GM23338 (cell line): Measurements from ENCODE around the gene LGALS3. TPM values are rescaled to one million over a fixed set of nuclear protein-coding genes. Genes with fewer than 3 reads are reported as not detected.

Source experiments
- ATAC-seq: fragments of 200-7000 bp; cut with Tn5 transposase; 3 replicates; pipeline ENCODE4 v1.9.1; 2020
- DNase-seq: peaks from one replicate; pipeline ENCODE4 v3.0.0-alpha.2; 2015; ENCODE audit warnings: low spot score
- H2AFZ ChIP-seq: fragments of 200-600 bp; sonication (generic); 2 replicates; pipeline ENCODE4 v1.8.0; 2016; ENCODE audit warnings: antibody characterized with exemption, mild to moderate bottlenecking, moderate library complexity
- H3F3A ChIP-seq: fragments of 200-600 bp; sonication (generic); replicated peaks from 2 replicates; pipeline ENCODE4 v1.8.0; 2017; ENCODE audit warnings: antibody characterized with exemption, mixed run types, low read depth
- H3K27ac ChIP-seq: fragments of 200-600 bp; sonication (generic); 2 replicates; pipeline ENCODE4 v1.6.1; 2016; ENCODE audit warnings: low read depth
- H3K27me3 ChIP-seq: fragments of 200-600 bp; sonication (generic); 2 replicates; pipeline ENCODE4 v1.8.0; 2016; ENCODE audit warnings: mild to moderate bottlenecking, mixed run types, moderate library complexity; ENCODE audit not compliant: insufficient read depth
- H3K36me3 ChIP-seq: fragments of 200-600 bp; sonication (generic); 2 replicates; pipeline ENCODE4 v1.8.0; 2016; ENCODE audit warnings: mild to moderate bottlenecking; ENCODE audit not compliant: insufficient read depth
- H3K4me1 ChIP-seq: fragments of 200-600 bp; sonication (generic); 2 replicates; pipeline ENCODE4 v1.8.0; 2016; ENCODE audit warnings: mild to moderate bottlenecking, moderate library complexity; ENCODE audit not compliant: insufficient read depth
- H3K4me2 ChIP-seq: fragments of 200-600 bp; sonication (generic); 2 replicates; pipeline ENCODE4 v1.7.1; 2017; ENCODE audit warnings: mixed run types
- H3K4me3 ChIP-seq: fragments of 200-600 bp; sonication (generic); 2 replicates; pipeline ENCODE4 v1.6.1; 2016; ENCODE audit warnings: mixed run types
- H3K79me2 ChIP-seq: fragments of 200-600 bp; sonication (generic); replicated peaks from 2 replicates; pipeline ENCODE4 v1.8.0; 2017; ENCODE audit warnings: mild to moderate bottlenecking; ENCODE audit not compliant: insufficient read depth
- H3K9me2 ChIP-seq: fragments of 200-600 bp; sonication (generic); 2 replicates; pipeline ENCODE4 v1.8.0; 2017; ENCODE audit not compliant: insufficient read depth
- H4K20me1 ChIP-seq: fragments of 200-600 bp; sonication (generic); replicated peaks from 2 replicates; pipeline ENCODE4 v1.8.0; 2017; ENCODE audit warnings: mild to moderate bottlenecking; ENCODE audit not compliant: insufficient read depth
- H3K27ac Mint-ChIP-seq: 2 replicates; pipeline ENCODE4 v1.8.0; 2020; ENCODE audit warnings: inconsistent platforms, mild to moderate bottlenecking, moderate library complexity, mixed read lengths
- H3K27me3 Mint-ChIP-seq: 3 replicates; pipeline ENCODE4 v1.8.0; 2022; ENCODE audit warnings: low read depth, mild to moderate bottlenecking, moderate library complexity, mixed read lengths, inconsistent platforms; ENCODE audit not compliant: insufficient read depth, poor library complexity
- H3K36me3 Mint-ChIP-seq: 3 replicates; pipeline ENCODE4 v1.8.0; 2021; ENCODE audit warnings: low read depth, mild to moderate bottlenecking, inconsistent platforms, moderate library complexity, mixed read lengths
- H3K4me1 Mint-ChIP-seq: 3 replicates; pipeline ENCODE4 v1.8.0; 2020; ENCODE audit warnings: mild to moderate bottlenecking, inconsistent platforms, mixed read lengths
- H3K4me3 Mint-ChIP-seq: 3 replicates; pipeline ENCODE4 v1.8.0; 2021; ENCODE audit warnings: moderate library complexity, mild to moderate bottlenecking, inconsistent platforms, mixed read lengths
- H3K9me3 Mint-ChIP-seq: 3 replicates; pipeline ENCODE4 v1.8.0; 2020; ENCODE audit warnings: moderate library complexity, mild to moderate bottlenecking, inconsistent platforms, mixed read lengths
- CREB1 ChIP-seq: fragments of 250-450 bp; sonication (Bioruptor Pico); IDR thresholded peaks from 2 replicates; pipeline ENCODE4 v1.5.0; 2020; ENCODE audit warnings: low read depth, mild to moderate bottlenecking, moderate library complexity
- CTCF ChIP-seq, 2 experiments: fragments of 200-600 bp in 1 of 2; sonication (generic) in 1 of 2; conservative IDR thresholded peaks; 2 replicates each; pipeline versions ENCODE4 v1.5.1 to v1.6.1; 2016 to 2017; ENCODE audit warnings: antibody characterized with exemption in 2 of 2, low read depth in 2 of 2, mild to moderate bottlenecking in 2 of 2, moderate library complexity in 1 of 2
- ETS1 ChIP-seq: IDR thresholded peaks from 2 replicates; pipeline ENCODE4 v1.6.1; 2016; ENCODE audit warnings: antibody characterized with exemption
- EZH2 ChIP-seq: fragments of 200-600 bp; sonication (generic); IDR thresholded peaks from one replicate; pipeline ENCODE4 v1.8.0; 2017; ENCODE audit warnings: antibody characterized with exemption, mild to moderate bottlenecking, low read depth; ENCODE audit not compliant: unreplicated experiment
- NANOG ChIP-seq: IDR thresholded peaks from 2 replicates; pipeline ENCODE4 v1.6.1; 2016; ENCODE audit warnings: antibody characterized with exemption, borderline replicate concordance
- POLR2AphosphoS5 ChIP-seq: IDR thresholded peaks from 2 replicates; pipeline ENCODE4 v1.6.1; 2016; ENCODE audit warnings: antibody characterized with exemption, low read depth
- REST ChIP-seq: IDR thresholded peaks from one replicate; pipeline ENCODE4 v1.6.1; 2018; ENCODE audit warnings: antibody characterized with exemption; ENCODE audit not compliant: unreplicated experiment
- STAT1 ChIP-seq: IDR thresholded peaks from one replicate; pipeline ENCODE4 v1.6.1; 2016; ENCODE audit warnings: antibody characterized with exemption; ENCODE audit not compliant: unreplicated experiment
- ZNF331 ChIP-seq: fragments of 250-450 bp; sonication (Bioruptor Pico); IDR thresholded peaks from 2 replicates; pipeline ENCODE4 v1.5.0; 2020; ENCODE audit warnings: low read depth, mild to moderate bottlenecking, moderate library complexity
- ZNF462 ChIP-seq: fragments of 250-450 bp; sonication (Bioruptor Pico); IDR thresholded peaks from 2 replicates; pipeline ENCODE4 v1.5.0; 2020; ENCODE audit warnings: mild to moderate bottlenecking, moderate library complexity
- polyA plus RNA-seq: library from polyadenylated mRNA; unstranded; fragments of >200 nt; fragmentation: Nextera tagmentation; extraction: Ambion mirVana; gene quantifications from 2 replicates; pipeline ENCODE4 v1.2.1, GENCODE V29; 2016
- total RNA-seq: library from RNA; depleted of rRNA; stranded (reverse); fragments of >200 nt; shearing (Covaris generic); gene quantifications from 2 replicates; pipeline ENCODE4 v1.2.3, GENCODE V29; 2014

Gene LGALS3
- total and polyA plus RNA-seq, 2 experiments from 2014 or later = 7.2 to 10.9 TPM

GRCh38 chr14:55115861-55116245, 13.2 kb upstream of the LGALS3 start (continued):
- no peak for TF ChIP-seq NANOG
- no peak for TF ChIP-seq CTCF (conservative IDR thresholded peaks at IDR 0.05; ENCODE audit: low read depth in 2 of 2)

GRCh38 chr14:55116246-55117030, 12.6 kb upstream of the LGALS3 start:
- ATAC-seq = no peak
- no peak overlapping the region for H3K4me3 Mint-ChIP-seq
- no peak for TF ChIP-seq REST
- TF ChIP-seq STAT1 = no peak
- TF ChIP-seq POLR2AphosphoS5 = no peak
- TF ChIP-seq ZNF331 = no peak
- no peak for TF ChIP-seq CREB1 (CRISPR knock-in tag)
- no peak for TF ChIP-seq ZNF462
- no peak for TF ChIP-seq EZH2
- TF ChIP-seq ETS1 = no peak

More at GRCh38 chr14:55116246-55117030, 12.6 kb upstream of the LGALS3 start:
- H4K20me1 ChIP-seq = no peaks in the 10 kb centered on the region
- H3K79me2 ChIP-seq = no peaks in the 10 kb centered on the region
- no peak overlapping the region for H2AFZ ChIP-seq
- no peak for DNase-seq
- no peaks in the 10 kb centered on the region for H3K36me3 ChIP-seq
- no peaks in the 10 kb centered on the region for H3K9me2 ChIP-seq
- no peaks in the 10 kb centered on the region for H3F3A ChIP-seq
- no peak overlapping the region for H3K4me3 ChIP-seq
- Mint-ChIP-seq H3K36me3 (no peaks in the 10 kb centered on the region), H3K27ac (no peak overlapping the region), H3K9me3 (no peaks in the 10 kb centered on the region), H3K4me1 (peaks cover 13% of the 10 kb centered on the region), H3K27me3 (peaks cover 8% of the 10 kb centered on the region)
- no peak overlapping the region for H3K27ac ChIP-seq
- no peak overlapping the region for H3K4me2 ChIP-seq
- no peaks in the 10 kb centered on the region for H3K27me3 ChIP-seq
- H3K4me1 ChIP-seq = no peaks in the 10 kb centered on the region
